HL-60 (cell line): ENCODE data around the gene COL9A1.

Experiments used
- DNase-seq, 2 experiments: peaks; one replicate each; pipeline ENCODE4 v3.0.0-alpha.2; 2010 to 2020; ENCODE audit warnings: low read depth in 1 of 2, low spot score in 1 of 2
- H3K27ac ChIP-seq: fragments of 250-450 bp; sonication (Bioruptor Pico); replicated peaks from 2 replicates; pipeline ENCODE4 v1.5.1; 2020; ENCODE audit warnings: mild to moderate bottlenecking, moderate library complexity
- H3K27me3 ChIP-seq: fragments of 250-450 bp; sonication (Bioruptor Pico); 2 replicates; pipeline ENCODE4 v1.5.1; 2021; ENCODE audit warnings: mild to moderate bottlenecking, moderate library complexity; ENCODE audit not compliant: insufficient read depth, poor library complexity, severe bottlenecking
- H3K4me3 ChIP-seq: replicated peaks from 2 replicates; pipeline ENCODE4 v1.5.1; 2011; ENCODE audit warnings: mild to moderate bottlenecking, control low read depth, low read length; ENCODE audit not compliant: insufficient read depth
- GABPA ChIP-seq: IDR thresholded peaks from 2 replicates; pipeline ENCODE4 v1.6.1; 2012; ENCODE audit warnings: low read depth
- POLR2AphosphoS5 ChIP-seq: IDR thresholded peaks from 2 replicates; pipeline ENCODE4 v1.6.1; 2012; ENCODE audit warnings: low read depth
- SPI1 ChIP-seq: IDR thresholded peaks from 2 replicates; pipeline ENCODE4 v1.6.1; 2012; ENCODE audit warnings: low read depth, mild to moderate bottlenecking, borderline replicate concordance
- TF ChIP-seq, protein P1 (sequence below): IDR thresholded peaks from one replicate; pipeline ENCODE4 v1.5.1; 2011; ENCODE audit warnings: low read length, control low read depth, inconsistent platforms; ENCODE audit not compliant: insufficient read depth
- TF ChIP-seq, protein P2 (sequence below): IDR thresholded peaks from 2 replicates; pipeline ENCODE4 v1.6.1; 2012; ENCODE audit warnings: low read depth; ENCODE audit not compliant: insufficient replicate concordance

Gene COL9A1

DNA sequence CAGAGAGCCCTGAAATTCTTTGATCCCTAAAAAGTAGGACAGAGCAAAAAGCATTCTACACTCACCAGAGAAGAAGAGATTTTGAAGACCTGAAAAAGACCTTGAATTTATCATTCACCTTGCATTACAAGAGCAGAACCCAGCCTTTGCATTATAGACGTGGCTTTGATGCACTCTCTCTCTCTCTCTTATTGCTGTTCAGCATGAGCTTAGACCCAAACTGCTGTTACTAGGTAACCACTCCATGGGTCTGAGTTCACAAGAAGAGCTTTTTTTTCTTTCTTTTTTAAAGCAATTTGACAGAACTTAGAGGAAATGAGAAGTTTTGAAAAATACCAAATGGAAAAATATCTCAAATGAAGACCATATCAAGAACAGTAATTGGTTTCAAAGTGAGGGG, 44.4 kb downstream of the COL9A1 start:
- Histone ChIP-seq H3K27me3 (no peaks in the 10 kb centered on the region), H3K4me3 (no peak overlapping the region), H3K27ac (no peak overlapping the region)
- DNase-seq, result no peak
- TF ChIP-seq POLR2AphosphoS5 (no peak), GABPA (no peak), SPI1 (no peak)
- TF ChIP-seq, protein P1, sequence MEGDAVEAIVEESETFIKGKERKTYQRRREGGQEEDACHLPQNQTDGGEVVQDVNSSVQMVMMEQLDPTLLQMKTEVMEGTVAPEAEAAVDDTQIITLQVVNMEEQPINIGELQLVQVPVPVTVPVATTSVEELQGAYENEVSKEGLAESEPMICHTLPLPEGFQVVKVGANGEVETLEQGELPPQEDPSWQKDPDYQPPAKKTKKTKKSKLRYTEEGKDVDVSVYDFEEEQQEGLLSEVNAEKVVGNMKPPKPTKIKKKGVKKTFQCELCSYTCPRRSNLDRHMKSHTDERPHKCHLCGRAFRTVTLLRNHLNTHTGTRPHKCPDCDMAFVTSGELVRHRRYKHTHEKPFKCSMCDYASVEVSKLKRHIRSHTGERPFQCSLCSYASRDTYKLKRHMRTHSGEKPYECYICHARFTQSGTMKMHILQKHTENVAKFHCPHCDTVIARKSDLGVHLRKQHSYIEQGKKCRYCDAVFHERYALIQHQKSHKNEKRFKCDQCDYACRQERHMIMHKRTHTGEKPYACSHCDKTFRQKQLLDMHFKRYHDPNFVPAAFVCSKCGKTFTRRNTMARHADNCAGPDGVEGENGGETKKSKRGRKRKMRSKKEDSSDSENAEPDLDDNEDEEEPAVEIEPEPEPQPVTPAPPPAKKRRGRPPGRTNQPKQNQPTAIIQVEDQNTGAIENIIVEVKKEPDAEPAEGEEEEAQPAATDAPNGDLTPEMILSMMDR, result no peak
- TF ChIP-seq, protein P2, sequence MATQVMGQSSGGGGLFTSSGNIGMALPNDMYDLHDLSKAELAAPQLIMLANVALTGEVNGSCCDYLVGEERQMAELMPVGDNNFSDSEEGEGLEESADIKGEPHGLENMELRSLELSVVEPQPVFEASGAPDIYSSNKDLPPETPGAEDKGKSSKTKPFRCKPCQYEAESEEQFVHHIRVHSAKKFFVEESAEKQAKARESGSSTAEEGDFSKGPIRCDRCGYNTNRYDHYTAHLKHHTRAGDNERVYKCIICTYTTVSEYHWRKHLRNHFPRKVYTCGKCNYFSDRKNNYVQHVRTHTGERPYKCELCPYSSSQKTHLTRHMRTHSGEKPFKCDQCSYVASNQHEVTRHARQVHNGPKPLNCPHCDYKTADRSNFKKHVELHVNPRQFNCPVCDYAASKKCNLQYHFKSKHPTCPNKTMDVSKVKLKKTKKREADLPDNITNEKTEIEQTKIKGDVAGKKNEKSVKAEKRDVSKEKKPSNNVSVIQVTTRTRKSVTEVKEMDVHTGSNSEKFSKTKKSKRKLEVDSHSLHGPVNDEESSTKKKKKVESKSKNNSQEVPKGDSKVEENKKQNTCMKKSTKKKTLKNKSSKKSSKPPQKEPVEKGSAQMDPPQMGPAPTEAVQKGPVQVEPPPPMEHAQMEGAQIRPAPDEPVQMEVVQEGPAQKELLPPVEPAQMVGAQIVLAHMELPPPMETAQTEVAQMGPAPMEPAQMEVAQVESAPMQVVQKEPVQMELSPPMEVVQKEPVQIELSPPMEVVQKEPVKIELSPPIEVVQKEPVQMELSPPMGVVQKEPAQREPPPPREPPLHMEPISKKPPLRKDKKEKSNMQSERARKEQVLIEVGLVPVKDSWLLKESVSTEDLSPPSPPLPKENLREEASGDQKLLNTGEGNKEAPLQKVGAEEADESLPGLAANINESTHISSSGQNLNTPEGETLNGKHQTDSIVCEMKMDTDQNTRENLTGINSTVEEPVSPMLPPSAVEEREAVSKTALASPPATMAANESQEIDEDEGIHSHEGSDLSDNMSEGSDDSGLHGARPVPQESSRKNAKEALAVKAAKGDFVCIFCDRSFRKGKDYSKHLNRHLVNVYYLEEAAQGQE, result no peak

DNA sequence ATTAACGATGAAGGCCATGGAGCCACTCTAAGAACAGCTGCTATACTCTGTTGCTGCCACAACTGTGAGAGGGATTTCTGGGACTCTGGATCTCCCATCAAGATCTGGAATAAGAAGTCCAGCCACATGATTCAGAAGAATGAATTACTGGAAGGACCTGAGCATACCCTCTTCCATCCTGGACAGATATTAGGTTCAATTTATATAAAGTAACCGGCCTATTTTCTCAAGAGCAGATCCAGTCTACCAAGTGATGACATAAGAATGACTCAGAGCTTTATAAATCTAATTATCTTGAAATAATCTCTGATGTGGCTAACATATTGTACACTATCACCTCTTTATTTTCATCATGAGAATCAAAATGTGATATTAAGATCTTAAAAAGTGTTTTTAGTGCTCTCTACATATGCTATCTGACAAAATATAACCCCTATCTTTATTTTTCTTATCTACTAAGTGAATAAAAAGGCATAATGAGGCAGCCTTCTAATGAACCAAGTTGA, 45.1 kb downstream of the COL9A1 start:
- Histone ChIP-seq H3K4me3 (no peak overlapping the region), H3K27ac (no peak overlapping the region), H3K27me3 (no peaks in the 10 kb centered on the region)
- no peak for TF ChIP-seq POLR2AphosphoS5
- DNase-seq, result no peak

DNA sequence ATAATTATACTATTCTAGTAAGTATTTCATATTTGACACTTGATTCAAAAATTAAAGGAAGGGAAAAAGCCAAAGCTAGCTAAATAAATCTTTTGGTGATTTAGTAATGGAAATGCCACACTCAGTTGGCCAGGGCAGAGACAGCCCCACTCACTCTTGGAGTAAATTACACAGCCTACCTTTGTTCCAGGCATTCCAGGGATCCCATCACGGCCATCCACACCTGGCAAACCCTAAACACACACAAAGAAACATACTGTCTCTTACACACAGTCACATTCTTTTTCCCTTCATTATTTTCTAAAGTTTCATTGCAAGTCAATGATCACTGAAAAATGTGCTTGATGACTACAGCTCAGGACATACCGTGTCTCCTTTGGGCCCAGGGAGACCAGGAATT, 48.1 kb downstream of the COL9A1 start:
- Histone ChIP-seq H3K27ac (no peak overlapping the region), H3K27me3 (peaks cover 2% of the 10 kb centered on the region), H3K4me3 (no peak overlapping the region)
- TF ChIP-seq SPI1 (no peak), POLR2AphosphoS5 (no peak), GABPA (no peak)
- TF ChIP-seq, protein P2, result no peak
- TF ChIP-seq, protein P1, result no peak
- no peak for DNase-seq

DNA sequence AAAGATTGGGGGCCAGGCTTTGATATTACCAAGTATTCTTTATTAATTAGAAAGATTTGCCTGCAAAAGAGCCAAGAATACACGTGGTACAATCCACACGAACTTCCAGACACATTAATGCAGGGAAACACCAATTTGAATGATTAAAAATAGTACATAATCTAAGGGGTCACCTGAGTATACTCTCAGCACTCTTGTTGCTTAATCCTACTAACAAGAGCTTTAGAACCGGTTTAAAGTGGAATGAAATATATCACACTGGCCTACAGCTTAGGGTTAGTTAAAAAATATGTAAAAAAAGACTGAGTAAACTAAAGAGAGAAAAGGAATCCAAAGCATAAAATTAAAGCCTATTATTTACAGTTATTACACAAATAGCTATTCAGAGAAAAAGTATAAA, 49.0 kb downstream of the COL9A1 start:
- TF ChIP-seq GABPA (no peak), SPI1 (no peak), POLR2AphosphoS5 (no peak)
- TF ChIP-seq, protein P2, result no peak
- TF ChIP-seq, protein P1, result no peak
- no peak overlapping the region for H3K4me3 ChIP-seq
- no peak overlapping the region for H3K27ac ChIP-seq
- DNase-seq, result no peak
- H3K27me3 ChIP-seq, result peaks cover 2% of the 10 kb centered on the region
